Upper lobe of left lung (tissue), 4 donors: ENCODE data around the gene TRHDE.

Experiments used
- POLR2A ChIP-seq, 4 donors: fragments of 450-650 bp; IDR thresholded peaks; one replicate each; pipeline ENCODE4 v1.5.1; 2016 to 2017; ENCODE audit warnings: antibody characterized with exemption in 4 of 4, mild to moderate bottlenecking in 2 of 4
- POLR2AphosphoS5 ChIP-seq, 2 donors: sonication (generic); formaldehyde crosslinking; IDR thresholded peaks; one replicate each; pipeline ENCODE4 v1.5.1; 2017; ENCODE audit warnings: antibody characterized with exemption in 2 of 2
- TF ChIP-seq, protein P1 (sequence below), 6 experiments: fragments of 450-650 bp in 4 of 6; fragments of 200-600 bp in 2 of 6; sonication (generic) in 2 of 6; IDR thresholded peaks; one replicate each; pipeline ENCODE4 v1.5.1; 2016 to 2019; ENCODE audit warnings: antibody characterized with exemption in 6 of 6

- TF ChIP-seq POLR2AphosphoS5 (IDR thresholded peaks at IDR 0.05): no peak
- no peak for TF ChIP-seq POLR2A (IDR thresholded peaks at IDR 0.05)
- TF ChIP-seq, protein P1, sequence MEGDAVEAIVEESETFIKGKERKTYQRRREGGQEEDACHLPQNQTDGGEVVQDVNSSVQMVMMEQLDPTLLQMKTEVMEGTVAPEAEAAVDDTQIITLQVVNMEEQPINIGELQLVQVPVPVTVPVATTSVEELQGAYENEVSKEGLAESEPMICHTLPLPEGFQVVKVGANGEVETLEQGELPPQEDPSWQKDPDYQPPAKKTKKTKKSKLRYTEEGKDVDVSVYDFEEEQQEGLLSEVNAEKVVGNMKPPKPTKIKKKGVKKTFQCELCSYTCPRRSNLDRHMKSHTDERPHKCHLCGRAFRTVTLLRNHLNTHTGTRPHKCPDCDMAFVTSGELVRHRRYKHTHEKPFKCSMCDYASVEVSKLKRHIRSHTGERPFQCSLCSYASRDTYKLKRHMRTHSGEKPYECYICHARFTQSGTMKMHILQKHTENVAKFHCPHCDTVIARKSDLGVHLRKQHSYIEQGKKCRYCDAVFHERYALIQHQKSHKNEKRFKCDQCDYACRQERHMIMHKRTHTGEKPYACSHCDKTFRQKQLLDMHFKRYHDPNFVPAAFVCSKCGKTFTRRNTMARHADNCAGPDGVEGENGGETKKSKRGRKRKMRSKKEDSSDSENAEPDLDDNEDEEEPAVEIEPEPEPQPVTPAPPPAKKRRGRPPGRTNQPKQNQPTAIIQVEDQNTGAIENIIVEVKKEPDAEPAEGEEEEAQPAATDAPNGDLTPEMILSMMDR (IDR thresholded peaks at IDR 0.05): no peak
Observed at GRCh38 chr12:72468505-72468904, 196.3 kb downstream of the TRHDE start.
